Endothelial cell of umbilical vein (primary cell): ENCODE measurements around the gene PNISR. TPM values are rescaled to one million over a fixed set of nuclear protein-coding genes. Genes with fewer than 3 reads are reported as not detected.

ENCODE experiments used
- BruUV-seq: library from RNA; stranded (reverse); fragments of 400-500 nt; replicated peaks from 2 replicates; lab custom pipeline; 2021; lab: Mats Ljungman, UMichigan
- CTCF ChIA-PET: fragments of 300-600, 350-600 bp; sonication (Branson Sonifier 250); formaldehyde crosslinking; loops from one replicate; lab custom pipeline; 2021; ENCODE audit warnings: antibody characterized with exemption, inconsistent platforms; lab: Charles Lee
- POLR2A ChIA-PET: fragments of 300-600, 350-600 bp; sonication (Branson Sonifier 250); formaldehyde crosslinking; loops from one replicate; lab custom pipeline; 2021; ENCODE audit warnings: antibody characterized with exemption, inconsistent platforms; lab: Charles Lee
- DNase-seq: peaks from one replicate; pipeline ENCODE4 v3.0.0-alpha.2; 2011; ENCODE audit warnings: low read depth, low spot score
- FAIRE-seq: peaks from 2 replicates; lab custom pipeline; 2011; peaks lifted over from hg19 to GRCh38; lab: Jason Lieb, UNC
- H2AFZ ChIP-seq: 2 replicates; pipeline ENCODE4 v1.6.0; 2012; ENCODE audit warnings: low read depth, low read length, control low read depth, inconsistent platforms
- H3K27ac ChIP-seq: 2 replicates; pipeline ENCODE4 v1.5.1; 2011; ENCODE audit warnings: low read depth, mild to moderate bottlenecking, control low read depth, low read length, moderate library complexity; ENCODE audit not compliant: insufficient read depth
- H3K27me3 ChIP-seq, 2 experiments: 2 replicates each; pipeline versions ENCODE4 v1.6.0 to v1.6.1; 2011; ENCODE audit warnings: low read length in 2 of 2, mixed read lengths in 1 of 2; ENCODE audit not compliant: control insufficient read depth in 2 of 2, insufficient read depth in 2 of 2
- H3K36me3 ChIP-seq, 2 experiments: 2 replicates in 1 of 2; 3 replicates in 1 of 2; pipeline ENCODE4 v1.5.1; 2011; ENCODE audit warnings: low read length in 2 of 2, mild to moderate bottlenecking in 1 of 2, moderate library complexity in 1 of 2; ENCODE audit not compliant: control insufficient read depth in 2 of 2, insufficient read depth in 2 of 2; ENCODE audit errors: extremely low read depth in 1 of 2
- H3K4me1 ChIP-seq: 3 replicates; pipeline ENCODE4 v1.5.1; 2011; ENCODE audit warnings: mild to moderate bottlenecking, low read length; ENCODE audit not compliant: control insufficient read depth, insufficient read depth; ENCODE audit errors: extremely low read depth
- H3K4me2 ChIP-seq: 2 replicates; pipeline ENCODE4 v1.6.1; 2011; ENCODE audit warnings: low read length, control low read depth, mixed read lengths; ENCODE audit not compliant: insufficient read depth
- H3K4me3 ChIP-seq, 3 experiments: fragments of 200-600 bp in 1 of 3; sonication (generic), shearing (Covaris generic) in 1 of 3; replicated peaks in 1 of 3; 2 replicates each; pipeline ENCODE4 v1.5.1; 2011 to 2016; ENCODE audit warnings: control low read depth in 3 of 3, low read length in 3 of 3, mild to moderate bottlenecking in 2 of 3, inconsistent platforms in 1 of 3, low read depth in 1 of 3, moderate library complexity in 1 of 3; ENCODE audit not compliant: insufficient read depth in 1 of 3
- H3K79me2 ChIP-seq: 2 replicates; pipeline ENCODE4 v1.6.0; 2012; ENCODE audit warnings: low read length, inconsistent platforms; ENCODE audit not compliant: control insufficient read depth, insufficient read depth
- H3K9ac ChIP-seq: replicated peaks from 2 replicates; pipeline ENCODE3; 2011; ENCODE audit warnings: low read length, control low read depth; ENCODE audit not compliant: insufficient read depth; ENCODE audit errors: extremely low read depth
- H3K9me1 ChIP-seq: replicated peaks from 3 replicates; pipeline ENCODE4 v1.6.0; 2011; ENCODE audit warnings: mild to moderate bottlenecking, low read length; ENCODE audit not compliant: control insufficient read depth, insufficient read depth; ENCODE audit errors: extremely low read depth
- H3K9me3 ChIP-seq: replicated peaks from 2 replicates; pipeline ENCODE4 v1.5.1; 2012; ENCODE audit warnings: low read length, inconsistent platforms; ENCODE audit not compliant: control insufficient read depth, insufficient read depth
- H4K20me1 ChIP-seq: replicated peaks from 2 replicates; pipeline ENCODE3; 2011; ENCODE audit warnings: mild to moderate bottlenecking, low read length; ENCODE audit not compliant: control insufficient read depth, insufficient read depth; ENCODE audit errors: extremely low read depth
- CTCF ChIP-seq, 2 donors: IDR thresholded peaks; 1 replicate in 1 of 2; 2 replicates in 1 of 2; pipeline ENCODE4 v1.5.1; 2011; ENCODE audit warnings: low read length in 2 of 2, mild to moderate bottlenecking in 2 of 2, moderate library complexity in 2 of 2, control low read depth in 1 of 2, inconsistent platforms in 1 of 2, low read depth in 1 of 2; ENCODE audit not compliant: insufficient read depth in 1 of 2; ENCODE audit errors: extremely low read depth in 1 of 2
- EZH2 ChIP-seq: IDR thresholded peaks from 2 replicates; pipeline ENCODE4 v1.6.1; 2012; ENCODE audit warnings: borderline replicate concordance, low read depth, mild to moderate bottlenecking, moderate library complexity, low read length, inconsistent platforms; ENCODE audit not compliant: severe bottlenecking
- FOS ChIP-seq: IDR thresholded peaks from 2 replicates; pipeline ENCODE4 v1.6.1; 2011; ENCODE audit warnings: mild to moderate bottlenecking, low read length, moderate library complexity, borderline replicate concordance; ENCODE audit not compliant: insufficient read depth
- GATA2 ChIP-seq: IDR thresholded peaks from 2 replicates; pipeline ENCODE4 v1.7.0; 2011; ENCODE audit warnings: low read depth, mild to moderate bottlenecking, moderate library complexity, mixed read lengths, low read length; ENCODE audit not compliant: insufficient read length, insufficient read depth
- JUN ChIP-seq: IDR thresholded peaks from 2 replicates; pipeline ENCODE4 v1.6.1; 2011; ENCODE audit warnings: borderline replicate concordance, low read depth; ENCODE audit not compliant: insufficient read length, insufficient read depth
- MYC ChIP-seq: IDR thresholded peaks from one replicate; pipeline ENCODE4 v1.6.1; 2011; ENCODE audit warnings: mild to moderate bottlenecking, low read depth, low read length
- POLR2A ChIP-seq: IDR thresholded peaks from 2 replicates; pipeline ENCODE4 v1.6.1; 2012; ENCODE audit warnings: low read depth, mild to moderate bottlenecking, control low read depth, low read length
- POLR2AphosphoS5 ChIP-seq: IDR thresholded peaks from 2 replicates; pipeline ENCODE4 v1.6.1; 2012; ENCODE audit warnings: low read depth, mild to moderate bottlenecking, control low read depth, low read length, moderate library complexity; ENCODE audit not compliant: insufficient read depth
- dilution Hi-C: fragments of 300-500 bp; cut with MboI; formaldehyde crosslinking; loops from one replicate; pipeline ENCODE4 v1.15.0; 2019; ENCODE audit warnings: low sequenced_read_pairs; ENCODE audit not compliant: extremely low pct_ligation_motif_present
- intact Hi-C: fragments of 100-400 bp; cut with micrococcal nuclease; formaldehyde crosslinking; loops from one replicate; pipeline ENCODE4 v1.10.0; 2022
- polyA plus RNA-seq, 4 experiments: library from polyadenylated mRNA; depleted of rRNA in 3 of 4; stranded (reverse) in 3 of 4; unstranded in 1 of 4; fragments of >200 nt; gene quantifications; 2 replicates each; pipeline versions ENCODE4 v1.2.1 to v1.2.3, GENCODE V29; 2011 to 2012; ENCODE audit warnings: missing spikeins in 1 of 4
- total RNA-seq: library from RNA; stranded (reverse); gene quantifications from 2 replicates; pipeline ENCODE4 v1.2.3, GENCODE V29; 2021
- TF ChIP-seq, protein P1 (sequence below): IDR thresholded peaks from 2 replicates; pipeline ENCODE4 v1.6.1; 2011; ENCODE audit not compliant: insufficient read depth, insufficient read length

Gene PNISR
- total and polyA plus RNA-seq, 2 donors (not counting 3 experiments of a cell fraction or from before 2014, with no cell fraction given) = 34.6 to 106 TPM

DNA sequence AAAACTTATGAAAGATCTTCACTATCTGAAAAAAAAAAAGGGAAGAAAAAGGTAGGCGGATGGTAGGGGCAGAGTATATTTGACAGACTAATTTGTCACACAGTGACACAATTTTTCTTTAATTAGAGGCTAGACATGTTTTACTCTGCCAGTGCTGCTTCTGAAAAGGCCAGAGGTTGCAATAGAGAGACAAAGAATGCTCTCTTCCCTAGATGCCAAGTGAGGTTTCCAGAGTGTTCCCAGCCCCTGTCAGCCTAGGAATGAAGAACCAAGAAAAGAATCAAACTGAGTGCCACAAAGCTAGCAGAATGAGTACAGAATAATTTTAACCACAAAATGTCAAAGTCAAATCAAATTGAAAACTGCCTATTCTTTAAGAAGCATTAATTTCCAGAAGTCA is 13.0 kb downstream of the PNISR start:
- no TSS peak for BruUV-seq
- Histone ChIP-seq H4K20me1 (peaks cover 12% of the 10 kb centered on the region), H3K36me3 (peaks cover 4 to 24% of the 10 kb centered on the region in 2 experiments)

GRCh38 chr6:99409672-99410071 is 15.4 kb downstream of the PNISR start:
- H3K36me3 ChIP-seq = peaks cover 11 to 30% of the 10 kb centered on the region in 2 experiments
- FAIRE-seq (no peak), DNase-seq (no peak)
- BruUV-seq = no TSS peak
- no peaks in the 10 kb centered on the region for H3K9me3 ChIP-seq
- H3K27ac ChIP-seq = no peak overlapping the region
- POLR2A ChIA-PET = no interaction called here
- no peak overlapping the region for H3K9ac ChIP-seq
- no peaks in the 10 kb centered on the region for H3K4me1 ChIP-seq
- no peak for TF ChIP-seq GATA2
- TF ChIP-seq, protein P1, sequence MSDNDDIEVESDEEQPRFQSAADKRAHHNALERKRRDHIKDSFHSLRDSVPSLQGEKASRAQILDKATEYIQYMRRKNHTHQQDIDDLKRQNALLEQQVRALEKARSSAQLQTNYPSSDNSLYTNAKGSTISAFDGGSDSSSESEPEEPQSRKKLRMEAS = no peak
- TF ChIP-seq FOS = no peak
- TF ChIP-seq EZH2 = no peak
- TF ChIP-seq JUN = no peak
- no peak for TF ChIP-seq MYC
- no peak for TF ChIP-seq CTCF (IDR thresholded peaks at IDR 0.05; ENCODE audit: extremely low read depth in 1 of 2, insufficient read depth in 1 of 2, low read depth in 1 of 2, low read length in 2 of 2)
- no peak for TF ChIP-seq POLR2A
- TF ChIP-seq POLR2AphosphoS5 = no peak
- dilution Hi-C loops (no loop called here), intact Hi-C loops (no loop called here)
- no peak overlapping the region for H3K4me2 ChIP-seq
- H2AFZ ChIP-seq = no peak overlapping the region
- no peak overlapping the region for H3K4me3 ChIP-seq
- no peaks in the 10 kb centered on the region for H3K9me1 ChIP-seq
- H4K20me1 ChIP-seq = no peaks in the 10 kb centered on the region
- CTCF ChIA-PET = interaction anchor here (0.8 to 1.7 kb wide), 6 partner anchors 8 to 79 kb away, joined by 3 to 5 read pairs (median 3); partner anchors contain the start of gene PNISR
- peaks cover 37% of the 10 kb centered on the region for H3K79me2 ChIP-seq
- no peaks in the 10 kb centered on the region for H3K27me3 ChIP-seq

More for the DNA sequence above, 13.0 kb downstream of the PNISR start:
- no peak overlapping the region for H3K4me3 ChIP-seq
- H3K27ac ChIP-seq = no peak overlapping the region
- ChIA-PET POLR2A (interaction anchor here (0.6 to 1.4 kb wide), 2 partner anchors 13 to 60 kb away, joined by 3 to 4 read pairs; no protein-coding TSS in a partner anchor), CTCF (no interaction called here)
- DNase-seq (no peak), FAIRE-seq (no peak)
- H3K9me1 ChIP-seq = no peaks in the 10 kb centered on the region
- no peak overlapping the region for H3K9ac ChIP-seq
- H3K9me3 ChIP-seq = no peaks in the 10 kb centered on the region
- H3K4me2 ChIP-seq = no peak overlapping the region
- no peak for TF ChIP-seq POLR2AphosphoS5
- intact Hi-C loops = no loop called here
- H3K27me3 ChIP-seq = no peaks in the 10 kb centered on the region
- dilution Hi-C loops = no loop called here
- H2AFZ ChIP-seq = no peak overlapping the region
- no peaks in the 10 kb centered on the region for H3K4me1 ChIP-seq
- H3K79me2 ChIP-seq = peaks cover 60% of the 10 kb centered on the region
